ENCODE results near the gene WNT11.
A peak's percentile ranks its signal among the peaks of the same experiment; 100 is the strongest.

The WNT11 gene

DNA sequence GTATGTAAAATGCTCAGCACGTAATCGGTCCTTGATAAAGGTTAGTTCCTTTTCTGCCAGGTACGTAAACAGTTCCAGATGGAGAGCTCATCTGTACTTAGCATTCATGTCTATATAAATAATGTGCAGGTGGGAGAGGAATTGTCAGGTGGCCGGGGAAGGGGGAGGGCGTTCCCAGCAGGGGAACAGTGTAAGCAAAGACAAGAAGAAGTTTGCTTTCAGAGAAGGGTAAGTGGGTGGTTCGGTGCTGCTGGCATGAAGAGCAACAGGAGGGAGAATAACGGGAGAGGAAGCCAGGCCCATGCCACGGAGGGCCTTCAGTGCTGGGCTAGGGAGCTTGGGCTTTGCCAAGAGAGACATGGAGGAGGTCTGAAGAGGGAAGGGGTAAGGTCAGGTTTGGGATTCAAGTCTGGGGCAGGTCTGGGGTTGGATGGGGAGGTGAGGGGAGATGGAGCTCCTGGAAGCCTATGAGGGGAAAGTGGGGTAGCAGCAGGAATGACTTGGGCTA, 11.4 kb upstream of the WNT11 start:
- DNase-seq: no peak

DNA sequence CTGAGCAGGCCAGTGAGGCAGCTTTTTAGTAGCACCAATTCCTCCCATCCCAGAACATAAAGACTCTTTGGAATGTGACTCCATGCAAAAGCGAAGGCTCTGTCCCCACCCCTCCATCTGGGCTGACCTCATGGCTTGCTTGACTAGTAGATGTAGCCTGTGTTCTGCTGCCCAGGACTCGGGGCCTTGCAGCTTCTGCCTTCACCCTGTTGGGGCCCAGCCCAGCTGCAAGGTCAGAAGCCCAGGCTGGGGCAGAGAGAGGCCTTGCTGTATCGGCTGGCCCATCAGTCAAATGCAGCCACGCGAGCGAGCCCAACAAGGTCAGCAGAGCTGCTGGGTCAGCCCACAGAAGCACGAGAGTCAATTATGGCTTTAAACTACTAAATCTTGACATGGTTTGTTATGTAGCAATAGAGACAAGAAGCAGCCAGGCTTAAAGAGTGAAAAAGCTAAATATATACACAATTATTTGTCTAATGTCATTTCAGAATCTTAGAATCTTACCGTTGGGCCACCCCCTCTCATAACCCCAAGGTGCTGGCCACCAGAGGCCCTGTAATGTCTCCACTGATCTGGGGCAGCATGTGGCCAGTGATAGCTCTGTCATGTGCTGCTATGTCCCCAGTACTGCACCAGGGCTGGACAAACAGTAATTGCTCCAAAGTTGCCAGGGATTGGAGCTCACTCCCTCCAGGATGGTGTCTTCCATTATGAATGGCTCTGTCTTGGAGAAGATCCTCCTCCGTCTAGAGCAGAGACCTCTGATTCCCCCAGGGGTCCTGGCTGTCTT, 10.4 kb upstream of the WNT11 start:
- no peak for DNase-seq

DNA sequence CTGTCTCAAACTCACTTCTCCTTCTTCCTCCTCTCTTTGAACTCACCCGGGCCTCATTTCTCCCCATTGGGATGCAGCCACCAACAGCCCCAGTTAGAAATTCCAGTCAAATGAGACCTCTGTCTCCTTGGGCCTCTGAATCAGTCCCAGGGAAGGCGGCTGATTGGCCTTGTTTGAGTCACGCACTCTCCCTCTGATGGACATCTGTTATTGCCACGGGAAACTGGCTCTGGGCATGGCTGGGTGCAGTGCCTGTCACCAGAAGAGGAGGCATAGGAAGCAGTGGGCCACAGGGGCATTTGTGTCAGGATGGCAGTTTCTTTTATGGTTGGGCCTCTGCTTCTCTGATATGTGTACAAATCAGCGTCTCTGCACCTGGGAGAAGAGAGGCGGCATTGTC, 9.6 kb upstream of the WNT11 start:
- no peak for DNase-seq

DNA sequence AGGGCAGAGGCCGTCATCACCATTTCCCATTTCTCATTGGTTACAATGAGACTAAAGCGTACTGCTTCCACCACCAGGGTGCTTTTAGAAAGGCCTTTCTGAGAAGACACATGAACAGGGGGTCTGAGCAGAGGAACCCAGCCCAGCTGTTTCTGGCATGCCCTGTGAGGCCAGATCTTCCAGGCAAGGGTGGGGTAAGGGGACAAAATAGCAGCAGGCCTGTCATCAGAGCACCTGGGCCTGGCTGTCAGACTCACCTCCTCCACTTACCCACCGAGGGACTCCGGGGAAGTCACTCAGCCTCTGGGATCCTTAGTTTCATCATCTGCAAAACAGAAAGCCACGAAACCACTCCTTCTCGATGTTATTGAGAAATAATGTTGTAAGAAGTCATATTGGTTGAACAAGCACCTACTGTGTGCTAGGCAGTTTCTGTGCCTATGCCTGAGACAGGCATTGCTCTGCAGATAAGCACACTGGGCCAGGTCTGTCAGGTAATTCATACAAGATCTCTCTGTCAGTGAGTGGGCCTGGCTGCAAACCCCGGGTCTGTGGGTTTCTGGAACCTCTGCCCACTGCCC, 8.8 kb upstream of the WNT11 start:
- DNase-seq: no peak

GRCh38 chr11:76214186-76214585, 7.9 kb upstream of the WNT11 start:
- DNase-seq: no peak

DNA sequence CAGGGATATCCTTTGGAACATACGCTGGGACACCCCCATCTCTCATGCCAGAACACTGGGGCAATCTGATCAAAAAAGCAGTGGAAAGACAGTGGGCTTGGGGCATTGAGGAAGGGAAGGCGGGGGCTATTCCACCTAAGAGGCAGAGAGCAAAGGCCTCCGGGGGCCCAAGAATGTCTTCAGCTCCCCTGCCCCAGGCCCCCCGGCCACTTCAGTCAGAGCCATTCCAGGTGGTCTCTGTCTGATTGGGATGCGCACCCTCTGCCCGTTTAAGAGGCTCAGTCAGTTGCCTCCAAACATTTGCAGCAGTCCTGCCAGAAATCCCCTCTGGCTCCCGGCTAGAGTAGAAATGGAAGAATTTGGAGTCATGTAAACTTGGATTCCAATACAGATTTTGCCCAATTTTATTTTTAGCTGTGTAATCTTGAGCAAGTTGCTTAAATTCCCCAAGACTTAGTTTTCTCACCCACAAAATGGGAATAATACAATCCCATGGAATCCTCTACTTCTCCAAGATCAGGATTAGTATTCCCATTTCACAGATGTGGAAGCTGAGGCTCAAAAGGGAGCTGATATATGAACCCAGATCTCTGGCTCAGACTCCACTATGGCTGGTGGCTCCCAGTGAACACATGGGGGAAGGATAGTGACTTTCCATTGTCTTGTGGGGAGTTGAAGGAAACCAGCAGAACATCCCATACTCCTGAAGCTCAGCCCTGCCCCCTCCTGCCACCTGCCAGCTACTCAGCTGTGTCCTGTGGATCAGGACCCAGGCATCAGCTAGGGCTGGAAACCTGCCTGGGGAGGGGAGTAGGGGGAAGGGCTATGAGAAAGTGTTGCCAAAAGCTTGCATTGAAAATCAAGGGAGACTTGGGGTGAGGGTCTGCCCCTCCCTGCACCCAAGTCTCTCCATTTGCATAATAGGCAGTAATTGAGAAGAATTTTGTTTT, 6.1 kb upstream of the WNT11 start:
- no peak for DNase-seq

DNA sequence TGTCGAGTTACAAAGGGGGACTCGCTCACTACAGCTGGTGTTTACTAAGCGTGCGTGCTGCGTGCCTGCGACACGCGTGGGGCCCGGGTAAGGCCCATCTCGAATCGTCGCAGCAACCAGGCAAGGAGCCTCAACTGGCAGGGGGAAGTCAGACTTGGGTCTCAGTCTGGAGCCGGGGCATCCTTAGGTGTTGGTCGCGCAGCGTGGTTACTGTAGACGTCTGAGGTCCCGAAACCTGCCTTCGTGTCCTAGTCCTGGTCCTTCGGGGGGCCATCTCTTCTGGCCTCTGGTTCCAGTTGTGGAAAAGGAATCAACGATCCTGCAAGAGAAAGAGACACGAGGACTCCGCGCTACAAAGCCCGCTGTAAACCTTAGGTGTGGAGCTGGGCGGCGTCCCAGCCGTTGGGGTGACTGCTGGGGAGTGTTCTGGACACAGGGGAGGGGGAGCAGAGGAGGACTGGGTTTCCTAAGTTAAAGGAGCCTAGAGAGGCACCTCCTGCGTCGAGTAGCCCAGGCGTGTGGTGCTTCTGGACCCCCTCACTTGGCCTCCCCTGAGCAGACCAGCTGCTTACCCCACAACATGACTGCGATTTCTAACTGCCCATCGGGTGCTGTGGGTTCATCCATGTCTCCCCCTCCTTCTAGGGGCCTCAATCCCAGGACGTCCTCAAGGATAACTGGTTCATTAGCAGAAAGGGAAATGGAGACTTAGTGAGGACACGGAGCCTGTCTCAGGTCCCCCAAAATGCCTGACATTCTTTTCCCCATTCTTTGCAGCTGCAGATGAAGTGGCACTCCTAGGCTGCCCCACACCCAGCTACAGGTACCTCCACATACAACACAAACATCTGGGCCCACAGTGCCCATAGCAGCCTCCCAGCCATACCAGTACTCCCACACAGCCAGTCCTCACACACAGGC, 4.9 kb upstream of the WNT11 start:
- peak in 1 of 6 experiments; percentile 59 for DNase-seq

- peak in 5 of 6 experiments; percentile 19 to 59 (median 38) for DNase-seq
Observed at GRCh38 chr11:76209973-76210930, 4.0 kb upstream of the WNT11 start.

DNA sequence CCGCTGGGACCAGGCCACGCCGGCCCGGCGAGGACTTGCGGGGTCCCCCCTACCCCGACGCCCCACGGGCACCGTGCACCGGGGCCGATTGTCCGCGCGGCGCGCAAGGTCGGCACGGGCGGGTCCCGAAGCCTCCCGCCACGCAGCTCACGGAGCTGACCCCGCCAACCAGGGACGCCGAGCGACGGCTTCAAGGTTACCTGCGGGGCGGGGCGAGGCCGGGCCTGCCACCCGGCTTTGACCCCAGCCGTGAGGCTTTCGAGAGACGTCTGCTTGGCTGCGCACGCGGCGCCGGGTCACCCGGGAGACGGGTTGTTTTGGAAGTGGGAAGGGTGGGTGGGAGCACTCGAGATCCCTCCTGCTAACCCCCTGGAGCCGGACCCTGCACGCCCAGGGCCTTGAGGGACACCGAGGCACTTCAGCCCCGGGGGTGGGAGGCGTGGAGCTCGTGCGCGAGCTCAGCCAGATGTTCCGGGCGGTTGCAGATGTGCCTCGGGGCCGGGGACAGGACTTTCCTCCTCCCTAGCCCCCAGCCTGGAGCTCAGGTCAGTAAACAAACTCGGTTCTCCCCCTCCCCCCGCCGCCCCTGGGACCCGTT, 3.2 kb upstream of the WNT11 start:
- DNase-seq: peak in 2 of 6 experiments; percentile 14 to 45

GRCh38 chr11:76208438-76209374, 2.4 kb upstream of the WNT11 start:
- DNase-seq: peak; percentile 56 to 80 (median 64)

- DNase-seq: peak; percentile 49 to 82 (median 66)
Observed at GRCh38 chr11:76207642-76208401, 1.5 kb upstream of the WNT11 start.

GRCh38 chr11:76206077-76206326, 300 bp downstream of the WNT11 start:
- DNase-seq: no peak

- DNase-seq: no peak
Observed at GRCh38 chr11:76205252-76206076, 838 bp downstream of the WNT11 start.

- DNase-seq: no peak
Observed at GRCh38 chr11:76203937-76204336, 2.4 kb downstream of the WNT11 start.

DNA sequence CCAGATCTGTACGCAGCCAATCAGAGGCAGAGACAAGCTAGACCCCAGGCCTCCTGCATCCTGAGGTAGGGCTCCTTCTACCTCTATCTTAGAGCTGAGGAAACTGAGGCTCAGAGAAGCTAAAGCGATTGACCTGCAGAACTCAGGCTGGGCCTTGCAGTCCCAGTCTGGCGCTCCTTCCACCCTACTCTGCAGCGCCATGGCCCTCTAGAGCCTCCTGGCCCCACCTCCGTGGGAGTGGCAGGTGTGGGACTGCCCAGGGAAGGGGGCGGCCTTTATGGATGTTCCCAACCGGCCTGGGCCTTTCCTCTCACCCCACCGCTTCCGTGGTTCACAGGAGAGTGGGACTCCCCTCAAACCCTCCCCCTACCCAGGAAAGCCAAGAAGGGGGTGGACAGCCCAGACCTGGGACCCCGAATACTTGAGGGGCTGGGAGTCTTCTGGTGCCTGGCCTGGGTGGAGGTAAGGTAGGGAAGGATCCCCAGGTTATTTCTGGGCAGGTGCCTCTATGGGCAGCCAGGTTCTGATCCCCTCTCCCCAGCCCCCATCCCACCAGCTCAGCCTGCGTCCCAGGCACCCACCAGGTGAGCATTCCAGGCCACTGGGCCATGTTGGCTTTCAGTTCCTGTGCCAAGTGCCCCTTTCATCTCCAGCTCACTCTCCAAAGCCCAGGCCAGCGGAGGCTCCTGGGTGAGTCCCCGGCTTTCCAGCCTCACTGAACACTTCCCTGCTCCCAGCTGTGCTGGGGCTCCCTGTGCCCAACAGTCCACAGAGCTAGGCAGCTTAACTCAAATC, 3.0 kb downstream of the WNT11 start:
- no peak for DNase-seq

DNA sequence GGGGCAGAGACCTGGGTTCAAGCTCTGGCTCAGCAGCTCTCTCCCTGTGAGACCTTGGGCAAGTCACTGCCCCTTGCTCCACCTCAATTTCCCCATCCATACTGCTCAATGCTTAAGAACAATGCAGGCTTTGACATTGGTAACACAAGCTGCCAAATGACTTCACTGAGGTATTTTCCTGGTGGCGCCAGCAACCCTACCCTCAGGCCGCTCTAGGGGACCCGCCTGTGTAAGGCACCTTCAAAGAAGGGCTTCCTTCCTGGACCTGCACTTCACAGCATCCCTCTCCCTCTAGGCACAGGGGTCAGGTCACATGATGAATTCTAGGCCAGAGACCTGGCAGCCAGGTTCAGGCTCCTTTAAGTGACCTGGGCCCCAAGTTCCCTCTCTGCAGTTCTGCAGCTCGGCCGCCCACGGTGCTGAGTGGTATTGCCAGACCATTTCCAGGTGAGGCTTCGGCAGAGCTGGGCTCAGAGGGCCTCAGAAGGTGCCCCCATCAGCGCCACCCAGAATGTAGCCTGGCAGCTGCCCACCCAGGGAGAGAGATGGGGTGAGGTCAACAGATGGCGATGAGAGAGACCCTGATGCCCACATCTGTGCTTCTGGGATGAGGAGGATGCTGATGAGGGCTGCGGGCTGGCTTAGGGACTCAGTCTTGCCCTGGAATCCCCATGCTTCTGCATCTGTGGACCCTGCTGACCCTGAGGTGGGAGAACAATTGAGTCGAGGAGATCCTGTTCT, 4.5 kb downstream of the WNT11 start:
- DNase-seq: no peak

Measured in stimulated activated naive CD4-positive, alpha-beta T cell (primary cell).